Cardiac muscle cell (in vitro differentiated cells and primary cell): ENCODE results near the gene ARHGAP30. TPM values are rescaled to one million over a fixed set of nuclear protein-coding genes. Genes with fewer than 3 reads are reported as not detected.
"Not testable (repeated sequence)": the region's sequence is repeated elsewhere in the genome, so short reads cannot be mapped to it uniquely, and the experiment has no call there.

Experiments used
- DNase-seq, 2 donors: peaks; one replicate each; pipeline versions ENCODE4 v3.0.0 to v3.0.0-alpha.2; 2010 to 2017; ENCODE audit warnings: low read depth in 1 of 2, low spot score in 1 of 2
- H3K27ac ChIP-seq: fragments of 200-600 bp; sonication (generic); 2 replicates; pipeline ENCODE4 v1.5.1; 2016
- H3K27me3 ChIP-seq: fragments of 200-600 bp; sonication (generic); 2 replicates; pipeline ENCODE4 v1.6.0; 2016; ENCODE audit warnings: control low read depth
- H3K36me3 ChIP-seq: fragments of 200-600 bp; sonication (generic); 2 replicates; pipeline ENCODE4 v1.5.1; 2016; ENCODE audit warnings: control low read depth
- H3K4me1 ChIP-seq: fragments of 200-600 bp; sonication (generic); 2 replicates; pipeline ENCODE4 v1.8.1; 2017; ENCODE audit warnings: low read depth, mild to moderate bottlenecking, mixed run types
- H3K4me3 ChIP-seq: fragments of 200-600 bp; sonication (generic); 2 replicates; pipeline ENCODE4 v1.5.1; 2016; ENCODE audit warnings: mild to moderate bottlenecking
- H3K9me3 ChIP-seq: fragments of 200-600 bp; sonication (generic); 2 replicates; pipeline ENCODE4 v1.5.1; 2017; ENCODE audit warnings: low read depth, mild to moderate bottlenecking, control low read depth
- polyA plus RNA-seq: library from polyadenylated mRNA; unstranded; fragments of >200 nt; fragmentation: Nextera tagmentation; extraction: Ambion mirVana; gene quantifications from 2 replicates; pipeline ENCODE4 v1.2.1, GENCODE V29; 2016
- total RNA-seq: library from RNA; depleted of rRNA; stranded (reverse); fragments of >200 nt; gene quantifications from 2 replicates; pipeline ENCODE4 v1.2.3, GENCODE V29; 2016
- TF ChIP-seq, protein P1 (sequence below): IDR thresholded peaks from 2 replicates; pipeline ENCODE4 v1.5.1; 2012; ENCODE audit warnings: low read depth, mild to moderate bottlenecking, low read length

ARHGAP30 gene
- total and polyA plus RNA-seq, 2 experiments from 2014 or later = 1.9 TPM; not detected in 1

DNA sequence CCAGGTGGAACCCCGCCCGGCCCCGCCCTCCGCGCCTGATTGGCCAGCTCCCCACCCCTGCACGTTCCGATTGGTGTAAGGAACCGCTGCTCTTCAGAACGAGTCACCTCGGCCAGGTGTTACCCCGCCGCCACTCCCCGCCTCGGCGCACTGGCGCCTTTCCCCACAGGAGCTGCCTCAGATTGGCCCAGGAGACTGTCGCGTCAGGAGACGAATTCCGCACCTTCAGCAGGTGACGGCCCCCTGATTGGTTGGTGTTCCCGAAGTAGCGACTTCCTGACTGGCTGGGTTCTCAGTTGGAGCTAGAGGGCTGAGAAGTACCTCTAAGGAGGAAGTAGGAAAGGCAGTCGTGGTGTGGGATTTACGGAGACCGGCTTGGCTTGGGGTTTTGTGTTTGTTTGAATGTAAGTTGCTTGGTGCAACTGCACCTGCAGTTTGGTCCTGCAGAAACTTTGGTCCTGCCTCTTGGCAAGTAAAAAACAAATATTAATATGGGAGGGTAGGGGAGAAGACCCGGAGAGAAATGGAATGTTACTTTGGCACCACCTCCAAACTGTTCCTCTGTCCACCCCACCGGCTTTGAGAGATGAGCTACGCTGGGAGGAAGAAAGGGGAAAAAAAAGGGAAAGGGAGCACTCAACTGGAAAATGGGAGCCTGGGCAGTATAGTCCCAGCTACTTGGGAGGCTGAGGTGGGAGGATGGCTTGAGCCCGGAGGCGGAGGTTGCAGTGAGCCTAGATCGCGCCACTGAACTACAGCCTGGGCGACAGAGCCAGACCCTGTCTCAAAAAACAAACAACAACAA, 48.3 kb downstream of the ARHGAP30 start:
- peak overlapping the region; percentile 51 for H3K4me3 ChIP-seq
- peak overlapping the region; percentile 80 for H3K27ac ChIP-seq
- H3K9me3 ChIP-seq = no peaks in the 10 kb centered on the region
- H3K36me3 ChIP-seq = no peaks in the 10 kb centered on the region
- no peaks in the 10 kb centered on the region for H3K27me3 ChIP-seq
- peak; percentile 58 to 87 for DNase-seq
- TF ChIP-seq, protein P1, sequence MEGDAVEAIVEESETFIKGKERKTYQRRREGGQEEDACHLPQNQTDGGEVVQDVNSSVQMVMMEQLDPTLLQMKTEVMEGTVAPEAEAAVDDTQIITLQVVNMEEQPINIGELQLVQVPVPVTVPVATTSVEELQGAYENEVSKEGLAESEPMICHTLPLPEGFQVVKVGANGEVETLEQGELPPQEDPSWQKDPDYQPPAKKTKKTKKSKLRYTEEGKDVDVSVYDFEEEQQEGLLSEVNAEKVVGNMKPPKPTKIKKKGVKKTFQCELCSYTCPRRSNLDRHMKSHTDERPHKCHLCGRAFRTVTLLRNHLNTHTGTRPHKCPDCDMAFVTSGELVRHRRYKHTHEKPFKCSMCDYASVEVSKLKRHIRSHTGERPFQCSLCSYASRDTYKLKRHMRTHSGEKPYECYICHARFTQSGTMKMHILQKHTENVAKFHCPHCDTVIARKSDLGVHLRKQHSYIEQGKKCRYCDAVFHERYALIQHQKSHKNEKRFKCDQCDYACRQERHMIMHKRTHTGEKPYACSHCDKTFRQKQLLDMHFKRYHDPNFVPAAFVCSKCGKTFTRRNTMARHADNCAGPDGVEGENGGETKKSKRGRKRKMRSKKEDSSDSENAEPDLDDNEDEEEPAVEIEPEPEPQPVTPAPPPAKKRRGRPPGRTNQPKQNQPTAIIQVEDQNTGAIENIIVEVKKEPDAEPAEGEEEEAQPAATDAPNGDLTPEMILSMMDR = no peak
- H3K4me1 ChIP-seq = peaks cover 19% of the 10 kb centered on the region

DNA sequence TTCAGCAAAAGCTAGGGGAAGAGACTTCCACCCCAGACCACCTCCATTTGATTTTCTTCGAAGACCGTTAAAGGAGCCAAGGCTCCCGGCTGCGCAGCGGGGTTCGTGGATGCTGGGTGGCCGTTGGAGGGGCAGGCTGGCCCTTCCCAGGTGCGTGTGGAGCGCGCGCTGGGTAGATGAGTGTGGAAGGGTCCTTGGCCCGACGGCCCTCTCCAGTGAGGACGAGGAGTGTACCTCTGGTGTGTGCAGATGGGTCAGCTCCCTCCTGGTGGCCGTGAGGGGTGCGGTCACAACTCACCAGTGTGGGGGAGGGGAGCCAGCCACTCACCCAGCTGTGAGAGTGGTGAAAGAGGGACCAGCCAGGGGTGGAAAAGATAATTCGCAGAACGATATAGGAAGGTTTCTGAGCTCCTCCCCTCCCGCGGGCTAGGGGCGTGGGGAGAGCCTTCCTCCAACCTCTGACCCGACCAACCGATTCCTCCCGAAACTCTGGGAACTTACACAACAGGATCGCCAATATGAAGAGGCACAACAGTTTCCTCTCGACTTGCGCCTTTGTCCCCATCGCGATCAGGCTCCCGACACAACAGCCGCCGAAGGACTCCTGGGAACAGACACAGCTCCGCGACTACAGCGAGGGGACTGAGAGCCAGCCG, 49.1 kb downstream of the ARHGAP30 start, which contains the start of gene F11R:
TSS of gene F11R (minus strand) at position 644 of the 656 bp plus-strand sequence. CDS start at position 565, 79 bp downstream.
- Histone ChIP-seq H3K4me3 (peak within 1 kb of the TSS; percentile 51), H3K36me3 (no peaks in the 10 kb centered on the region), H3K4me1 (peaks cover 15% of the 10 kb centered on the region), H3K27ac (peak within 1 kb of the TSS; percentile 80), H3K9me3 (no peaks in the 10 kb centered on the region), H3K27me3 (no peaks in the 10 kb centered on the region)
- peak; percentile 53 to 81 for DNase-seq
- TF ChIP-seq, protein P1 = peak; percentile 14

DNA sequence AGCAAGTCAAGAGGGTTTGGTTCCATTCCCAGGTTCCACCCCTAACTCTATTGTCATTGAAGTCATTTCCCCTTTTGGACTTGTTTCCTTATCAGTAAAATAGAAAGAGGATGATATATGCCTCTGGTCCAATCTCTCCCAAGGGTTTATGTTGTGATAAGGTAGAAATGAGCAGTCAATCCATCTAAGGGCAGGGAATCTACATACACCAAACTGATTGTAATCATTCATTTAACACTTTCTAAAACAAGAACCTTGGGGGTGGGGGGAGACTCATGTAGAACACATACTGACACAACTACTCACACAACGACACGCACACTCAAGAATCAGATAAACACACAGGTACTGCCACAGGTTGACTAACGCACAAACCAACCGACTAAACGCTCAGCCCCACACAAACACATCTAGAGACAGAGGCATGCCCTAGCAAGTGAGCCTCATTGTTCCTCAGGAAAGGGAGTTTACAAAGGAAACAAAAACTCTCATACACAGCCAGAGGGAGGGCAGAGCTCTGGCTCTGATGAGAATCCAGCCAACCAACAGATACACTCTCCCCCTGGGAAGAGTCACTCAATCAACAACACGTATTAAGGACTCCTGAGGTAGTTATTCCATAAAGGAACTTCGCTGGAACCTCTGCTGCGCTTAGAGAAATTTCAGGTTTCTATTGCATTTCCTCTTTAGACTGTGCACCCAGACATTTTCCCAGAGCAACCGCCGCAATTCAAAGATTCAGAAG, 49.8 kb downstream of the ARHGAP30 start:
- Histone ChIP-seq H3K27ac (peak overlapping the region; percentile 80), H3K27me3 (no peaks in the 10 kb centered on the region), H3K9me3 (no peaks in the 10 kb centered on the region), H3K36me3 (no peaks in the 10 kb centered on the region), H3K4me1 (peaks cover 14% of the 10 kb centered on the region), H3K4me3 (peak overlapping the region; percentile 51)
- DNase-seq = peak in 1 of 2 donors; percentile 61
- TF ChIP-seq, protein P1 = no peak

DNA sequence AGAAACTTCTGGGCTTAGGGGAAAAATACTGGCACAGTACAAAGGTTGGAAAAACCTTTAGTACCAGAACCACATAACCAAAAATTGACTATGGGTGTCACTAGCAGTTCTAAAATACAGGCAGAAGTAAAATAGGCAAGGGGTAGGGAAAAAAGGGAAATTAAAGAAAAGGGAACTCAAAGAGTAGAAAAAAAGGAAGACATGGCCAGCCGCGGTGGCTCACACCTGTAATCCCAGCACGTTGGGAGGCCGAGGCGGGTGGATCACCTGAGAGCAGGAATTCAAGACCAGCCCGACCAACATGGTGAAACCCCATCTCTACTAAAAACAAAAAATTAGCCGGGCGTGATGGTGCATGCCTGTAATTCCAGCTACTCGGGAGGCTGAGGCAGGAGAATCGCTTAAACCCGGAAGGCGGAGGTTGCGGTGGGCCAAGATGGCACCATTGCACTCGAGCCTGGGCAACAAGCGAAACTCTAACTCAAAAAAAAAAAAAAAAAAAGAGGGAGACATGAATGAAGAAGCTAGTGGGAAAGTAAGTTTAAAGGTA, 50.5 kb downstream of the ARHGAP30 start:
- Histone ChIP-seq H3K27ac (peak overlapping the region; percentile 80), H3K4me1 (peaks cover 18% of the 10 kb centered on the region), H3K4me3 (peak overlapping the region; percentile 51)
- not testable (repeated sequence) for DNase-seq, H3K9me3 ChIP-seq, H3K27me3 ChIP-seq, H3K36me3 ChIP-seq

DNA sequence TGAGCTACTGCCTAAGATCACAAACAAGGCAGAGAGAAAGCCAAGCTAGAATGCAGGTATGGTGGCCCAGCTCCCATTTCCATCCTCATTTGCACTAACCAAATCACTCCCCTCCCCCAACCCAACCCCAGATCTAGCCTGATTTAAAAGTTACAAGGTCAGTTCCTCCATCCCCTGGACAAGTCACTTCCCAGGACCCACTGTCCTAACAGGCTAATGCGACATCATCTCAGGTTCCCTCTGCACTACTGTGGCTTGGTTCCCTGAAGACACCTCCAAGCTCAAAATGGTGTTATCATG, 51.1 kb downstream of the ARHGAP30 start:
- TF ChIP-seq, protein P1 = no peak
- no peaks in the 10 kb centered on the region for H3K36me3 ChIP-seq
- no peaks in the 10 kb centered on the region for H3K9me3 ChIP-seq
- H3K4me1 ChIP-seq = peaks cover 24% of the 10 kb centered on the region
- no peak for DNase-seq
- no peak overlapping the region for H3K27ac ChIP-seq
- no peaks in the 10 kb centered on the region for H3K27me3 ChIP-seq
- peak overlapping the region; percentile 51 for H3K4me3 ChIP-seq
